GM21786 (cell line): ENCODE measurements around the gene SLC1A7.

Experiments
- ATAC-seq: cut with Tn5 transposase; IDR thresholded peaks from one replicate; pipeline ENCODE4 v1.9.1; 2021; ENCODE audit not compliant: unreplicated experiment

The SLC1A7 gene

GRCh38 chr1:53116307-53116810 is 26.1 kb downstream of the SLC1A7 start:
- ATAC-seq, result no peak

- no peak for ATAC-seq
Measured at GRCh38 chr1:53115403-53116306, 26.8 kb downstream of the SLC1A7 start.

GRCh38 chr1:53114581-53115400 is 27.6 kb downstream of the SLC1A7 start:
- no peak for ATAC-seq

- no peak for ATAC-seq
Measured at GRCh38 chr1:53114090-53114489, 28.3 kb downstream of the SLC1A7 start.

- ATAC-seq, result no peak
Measured at GRCh38 chr1:53112861-53113260, 29.6 kb downstream of the SLC1A7 start.

- no peak for ATAC-seq
Measured at GRCh38 chr1:53112271-53112774, 30.1 kb downstream of the SLC1A7 start.

GRCh38 chr1:53111693-53112092 is 30.7 kb downstream of the SLC1A7 start:
- no peak for ATAC-seq

- ATAC-seq, result no peak
Measured at GRCh38 chr1:53111073-53111556, 31.3 kb downstream of the SLC1A7 start.

GRCh38 chr1:53110370-53111072 is 31.9 kb downstream of the SLC1A7 start:
- ATAC-seq, result no peak

GRCh38 chr1:53108646-53109580 is 33.5 kb downstream of the SLC1A7 start:
- ATAC-seq, result no peak

- no peak for ATAC-seq
Measured at GRCh38 chr1:53107570-53108322, 34.7 kb downstream of the SLC1A7 start.

- no peak for ATAC-seq
Measured at GRCh38 chr1:53107090-53107489, 35.3 kb downstream of the SLC1A7 start.

GRCh38 chr1:53104289-53104913 is 38.0 kb downstream of the SLC1A7 start:
- no peak for ATAC-seq

GRCh38 chr1:53094533-53094919 is 47.9 kb downstream of the SLC1A7 start:
- no peak for ATAC-seq

GRCh38 chr1:53093778-53094532 is 48.5 kb downstream of the SLC1A7 start:
- no peak for ATAC-seq

- ATAC-seq, result no peak
Measured at GRCh38 chr1:53093451-53093754, 49.0 kb downstream of the SLC1A7 start.

GRCh38 chr1:53092659-53093450 is 49.6 kb downstream of the SLC1A7 start:
- no peak for ATAC-seq
